ENCODE results near the gene SPNS2. TPM values are rescaled to one million over a fixed set of nuclear protein-coding genes. Genes with fewer than 3 reads are reported as not detected.

Gene SPNS2
- total RNA-seq, 5 donors from 2014 or later (not counting 1 experiment from before 2014, with no cell fraction given), result 0.30 to 0.75 (median 0.53) TPM

- no peak for DNase-seq
- ChIA-PET CTCF (interaction anchor here (0.6 kb wide), 2 partner anchors 117 to 121 kb away, joined by 3 read pairs; no protein-coding TSS in a partner anchor), POLR2A (no interaction called here)
- Histone ChIP-seq H3K9me3 (no peaks in the 10 kb centered on the region), H3K4me3 (ENCODE audit: control insufficient read depth in 1 of 2, extremely low read depth in 1 of 2, low read length in 1 of 2) (no peak overlapping the region), H3K27ac (ENCODE audit: low read length) (no peak overlapping the region), H3K4me1 (ENCODE audit: control insufficient read depth in 1 of 2, extremely low read depth in 1 of 2, insufficient read depth in 2 of 2, low read length in 2 of 2) (no peaks in the 10 kb centered on the region), H3K27me3 (replicated peaks in 1 of 2; ENCODE audit: control insufficient read depth in 2 of 2, extremely low read depth in 1 of 2, insufficient read depth in 2 of 2, low read length in 1 of 2) (peaks cover 0 to 6% of the 10 kb centered on the region in 2 experiments), H3K36me3 (ENCODE audit: control insufficient read depth in 2 of 2, extremely low read depth in 1 of 2, insufficient read depth in 1 of 2, low read length in 1 of 2) (peaks cover 33 to 55% of the 10 kb centered on the region in 2 donors)
- ATAC-seq (replicated peaks in 1 of 4), result no peak
- over 99% methylated on average over 22 of the region's 26 CpGs for WGBS (ENCODE audit: insufficient coverage)
- Mint-ChIP-seq H3K27me3 (no peaks in the 10 kb centered on the region), H3K27ac (no peak overlapping the region), H3K4me1 (peaks cover 0 to 5% (median 1%) of the 10 kb centered on the region in 3 donors), H3K36me3 (peaks cover 14% of the 10 kb centered on the region), H3K4me3 (no peak overlapping the region), H3K9me3 (no peaks in the 10 kb centered on the region)
These were observed 41.0 kb downstream of the SPNS2 start for GRCh38 chr17:4539576-4540223.

GRCh38 chr17:4540224-4540651, 41.6 kb downstream of the SPNS2 start:
- Histone ChIP-seq H3K27ac (ENCODE audit: low read length) (no peak overlapping the region), H3K4me3 (ENCODE audit: control insufficient read depth in 1 of 2, extremely low read depth in 1 of 2, low read length in 1 of 2) (no peak overlapping the region), H3K4me1 (ENCODE audit: control insufficient read depth in 1 of 2, extremely low read depth in 1 of 2, insufficient read depth in 2 of 2, low read length in 2 of 2) (no peaks in the 10 kb centered on the region), H3K9me3 (no peaks in the 10 kb centered on the region), H3K36me3 (ENCODE audit: control insufficient read depth in 2 of 2, extremely low read depth in 1 of 2, insufficient read depth in 1 of 2, low read length in 1 of 2) (peaks cover 33 to 60% of the 10 kb centered on the region in 2 donors), H3K27me3 (replicated peaks in 1 of 2; ENCODE audit: control insufficient read depth in 2 of 2, extremely low read depth in 1 of 2, insufficient read depth in 2 of 2, low read length in 1 of 2) (peaks cover 0 to 3% of the 10 kb centered on the region in 2 experiments)
- ATAC-seq (replicated peaks in 1 of 4) (no peak), DNase-seq (no peak)
- no peak overlapping the region for H3K4me3 Mint-ChIP-seq
- ChIA-PET POLR2A (no interaction called here), CTCF (no interaction called here)
- no peaks in the 10 kb centered on the region for H3K9me3 Mint-ChIP-seq
- no peak overlapping the region for H3K27ac Mint-ChIP-seq
- H3K36me3 Mint-ChIP-seq, result peaks cover 14% of the 10 kb centered on the region
- peaks cover 0 to 5% (median 1%) of the 10 kb centered on the region in 3 donors for H3K4me1 Mint-ChIP-seq
- no peaks in the 10 kb centered on the region for H3K27me3 Mint-ChIP-seq
- 84% methylated on average over 13 of the region's 14 CpGs for WGBS (ENCODE audit: insufficient coverage)

- DNase-seq, result no peak
- no peaks in the 10 kb centered on the region for H3K9me3 Mint-ChIP-seq
- peaks cover 0 to 1% (median 0%) of the 10 kb centered on the region in 3 donors for H3K4me1 Mint-ChIP-seq
- no peak overlapping the region for H3K27ac Mint-ChIP-seq
- no peak for ATAC-seq (replicated peaks in 1 of 4)
- H3K4me3 Mint-ChIP-seq, result no peak overlapping the region
- POLR2A ChIA-PET, result no interaction called here
- H3K4me1 ChIP-seq (ENCODE audit: control insufficient read depth in 1 of 2, extremely low read depth in 1 of 2, insufficient read depth in 2 of 2, low read length in 2 of 2), result no peaks in the 10 kb centered on the region
- peaks cover 14% of the 10 kb centered on the region for H3K36me3 Mint-ChIP-seq
- 90% methylated on average over 14 of the region's 15 CpGs for WGBS (ENCODE audit: insufficient coverage)
- no peaks in the 10 kb centered on the region for H3K9me3 ChIP-seq
- H3K27me3 ChIP-seq (replicated peaks in 1 of 2; ENCODE audit: control insufficient read depth in 2 of 2, extremely low read depth in 1 of 2, insufficient read depth in 2 of 2, low read length in 1 of 2), result no peaks in the 10 kb centered on the region
- no peak overlapping the region for H3K4me3 ChIP-seq (ENCODE audit: control insufficient read depth in 1 of 2, extremely low read depth in 1 of 2, low read length in 1 of 2)
- no peak overlapping the region for H3K27ac ChIP-seq (ENCODE audit: low read length)
- H3K27me3 Mint-ChIP-seq, result no peaks in the 10 kb centered on the region
- CTCF ChIA-PET, result no interaction called here
- H3K36me3 ChIP-seq (ENCODE audit: control insufficient read depth in 2 of 2, extremely low read depth in 1 of 2, insufficient read depth in 1 of 2, low read length in 1 of 2), result peaks cover 33 to 65% of the 10 kb centered on the region in 2 donors
These were observed 42.1 kb downstream of the SPNS2 start for GRCh38 chr17:4540687-4541327.

- 93% methylated on average over 23 of the region's 29 CpGs for WGBS (ENCODE audit: insufficient coverage)
- H3K36me3 ChIP-seq (ENCODE audit: control insufficient read depth in 2 of 2, extremely low read depth in 1 of 2, insufficient read depth in 1 of 2, low read length in 1 of 2), result peaks cover 33 to 70% of the 10 kb centered on the region in 2 donors
These were observed 42.8 kb downstream of the SPNS2 start for GRCh38 chr17:4541328-4542002.

GRCh38 chr17:4542003-4542725, 43.5 kb downstream of the SPNS2 start:
- no peaks in the 10 kb centered on the region for H3K4me1 Mint-ChIP-seq
- Histone ChIP-seq H3K9me3 (no peaks in the 10 kb centered on the region), H3K27ac (ENCODE audit: low read length) (no peak overlapping the region), H3K27me3 (replicated peaks in 1 of 2; ENCODE audit: control insufficient read depth in 2 of 2, extremely low read depth in 1 of 2, insufficient read depth in 2 of 2, low read length in 1 of 2) (no peaks in the 10 kb centered on the region), H3K4me1 (ENCODE audit: control insufficient read depth in 1 of 2, extremely low read depth in 1 of 2, insufficient read depth in 2 of 2, low read length in 2 of 2) (no peaks in the 10 kb centered on the region), H3K36me3 (ENCODE audit: control insufficient read depth in 2 of 2, extremely low read depth in 1 of 2, insufficient read depth in 1 of 2, low read length in 1 of 2) (peaks cover 35 to 77% of the 10 kb centered on the region in 2 donors), H3K4me3 (ENCODE audit: control insufficient read depth in 1 of 2, extremely low read depth in 1 of 2, low read length in 1 of 2) (no peak overlapping the region)
- POLR2A ChIA-PET, result no interaction called here
- CTCF ChIA-PET, result no interaction called here
- 98% methylated on average over 13 of the region's 14 CpGs for WGBS (ENCODE audit: insufficient coverage)
- DNase-seq (no peak), ATAC-seq (replicated peaks in 1 of 4) (no peak)
- peak overlapping the region in 1 of 2 donors; percentile 11 for H3K27ac Mint-ChIP-seq
- H3K36me3 Mint-ChIP-seq, result peaks cover 20% of the 10 kb centered on the region
- no peak overlapping the region for H3K4me3 Mint-ChIP-seq
- H3K27me3 Mint-ChIP-seq, result no peaks in the 10 kb centered on the region
- no peaks in the 10 kb centered on the region for H3K9me3 Mint-ChIP-seq

More at GRCh38 chr17:4541328-4542002, 42.8 kb downstream of the SPNS2 start:
- H3K9me3 Mint-ChIP-seq, result no peaks in the 10 kb centered on the region
- Histone ChIP-seq H3K27ac (ENCODE audit: low read length) (no peak overlapping the region), H3K4me1 (ENCODE audit: control insufficient read depth in 1 of 2, extremely low read depth in 1 of 2, insufficient read depth in 2 of 2, low read length in 2 of 2) (no peaks in the 10 kb centered on the region), H3K27me3 (replicated peaks in 1 of 2; ENCODE audit: control insufficient read depth in 2 of 2, extremely low read depth in 1 of 2, insufficient read depth in 2 of 2, low read length in 1 of 2) (no peaks in the 10 kb centered on the region), H3K4me3 (ENCODE audit: control insufficient read depth in 1 of 2, extremely low read depth in 1 of 2, low read length in 1 of 2) (no peak overlapping the region), H3K9me3 (no peaks in the 10 kb centered on the region)
- no peak overlapping the region for H3K4me3 Mint-ChIP-seq
- peaks cover 15% of the 10 kb centered on the region for H3K36me3 Mint-ChIP-seq
- peaks cover 0 to 1% (median 0%) of the 10 kb centered on the region in 3 donors for H3K4me1 Mint-ChIP-seq
- ATAC-seq (replicated peaks in 1 of 4) (no peak), DNase-seq (no peak)
- ChIA-PET CTCF (no interaction called here), POLR2A (no interaction called here)
- no peak overlapping the region for H3K27ac Mint-ChIP-seq
- no peaks in the 10 kb centered on the region for H3K27me3 Mint-ChIP-seq

- ATAC-seq (replicated peaks in 1 of 4) (no peak), DNase-seq (no peak)
- no peaks in the 10 kb centered on the region for H3K27me3 ChIP-seq (replicated peaks in 1 of 2; ENCODE audit: control insufficient read depth in 2 of 2, extremely low read depth in 1 of 2, insufficient read depth in 2 of 2, low read length in 1 of 2)
- no peak overlapping the region for H3K4me3 Mint-ChIP-seq
- ChIA-PET POLR2A (no interaction called here), CTCF (no interaction called here)
- no peaks in the 10 kb centered on the region for H3K4me1 Mint-ChIP-seq
- 97% methylated on average over 5 of the region's 19 CpGs for WGBS (ENCODE audit: insufficient coverage)
- H3K36me3 ChIP-seq (ENCODE audit: control insufficient read depth in 2 of 2, extremely low read depth in 1 of 2, insufficient read depth in 1 of 2, low read length in 1 of 2), result peaks cover 41 to 83% of the 10 kb centered on the region in 2 donors
- no peaks in the 10 kb centered on the region for H3K9me3 ChIP-seq
- no peak overlapping the region for H3K4me3 ChIP-seq (ENCODE audit: control insufficient read depth in 1 of 2, extremely low read depth in 1 of 2, low read length in 1 of 2)
- H3K27ac Mint-ChIP-seq, result no peak overlapping the region
- peaks cover 22% of the 10 kb centered on the region for H3K36me3 Mint-ChIP-seq
- no peaks in the 10 kb centered on the region for H3K27me3 Mint-ChIP-seq
- H3K27ac ChIP-seq (ENCODE audit: low read length), result no peak overlapping the region
- no peaks in the 10 kb centered on the region for H3K4me1 ChIP-seq (ENCODE audit: control insufficient read depth in 1 of 2, extremely low read depth in 1 of 2, insufficient read depth in 2 of 2, low read length in 2 of 2)
- no peaks in the 10 kb centered on the region for H3K9me3 Mint-ChIP-seq
These were observed 44.1 kb downstream of the SPNS2 start for GRCh38 chr17:4542726-4543191.
